Cardiac ventricle fibroblast (primary cell): ENCODE data around the gene MPPED2. TPM values are rescaled to one million over a fixed set of nuclear protein-coding genes. Genes with fewer than 3 reads are reported as not detected.

Source experiments
- total RNA-seq: library from RNA; depleted of rRNA; stranded (reverse); fragments of >200 nt; gene quantifications from 2 replicates; pipeline ENCODE4 v1.2.3, GENCODE V29; 2015

Gene MPPED2
- not detected in 2 replicates for total RNA-seq

DNA sequence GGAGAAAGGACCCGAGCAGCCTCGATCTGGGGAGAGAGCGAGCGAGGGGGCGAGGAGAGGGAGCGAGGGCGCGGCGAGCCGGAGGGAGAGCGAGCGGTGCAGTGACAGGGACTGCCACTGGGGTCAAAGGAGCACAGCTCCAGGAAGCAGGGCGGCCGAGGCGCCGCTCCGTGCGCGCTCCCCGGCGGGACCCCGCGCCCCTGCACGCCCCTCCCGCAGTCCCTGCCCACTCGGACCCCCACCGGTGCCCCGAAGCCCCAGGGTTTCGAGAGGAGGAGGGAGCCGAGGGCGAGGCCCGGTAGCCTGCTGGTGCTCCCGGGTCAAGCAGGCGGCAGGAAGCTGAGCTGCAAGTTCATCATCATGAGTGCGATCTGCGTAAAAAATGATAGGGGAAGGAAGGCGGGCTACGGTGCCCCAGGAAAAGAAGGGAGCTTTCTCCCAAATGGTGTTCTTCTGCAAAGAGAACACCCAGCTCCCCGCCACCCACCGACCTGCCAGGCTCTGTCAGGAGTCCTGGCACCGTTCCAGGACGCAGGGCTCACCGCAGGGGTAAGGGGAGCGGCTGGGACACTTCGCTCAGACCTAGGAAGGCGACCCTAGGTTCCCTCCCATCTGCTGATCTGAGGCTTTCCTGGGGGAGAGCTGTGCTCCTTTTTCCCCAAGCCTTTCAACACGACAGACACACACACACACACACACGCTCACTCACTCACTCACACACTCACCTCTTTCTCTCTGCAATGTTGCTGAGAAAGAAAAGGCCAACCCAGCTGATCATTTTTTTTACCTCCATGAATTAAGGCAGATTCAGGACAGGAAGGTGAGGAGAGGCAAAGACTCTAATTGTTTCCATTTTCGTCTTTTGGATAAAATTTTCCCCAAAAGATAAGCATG is at the start of gene MPPED2:
TSS of gene MPPED2 (minus strand) at position 103 of the 894 bp plus-strand sequence. CDS start 5,980 bp downstream, outside the sequence.

